Cardiac fibroblast (primary cell): ENCODE measurements around the gene PAX5.

Experiments
- DNase-seq, 2 donors: peaks; one replicate each; pipeline versions ENCODE4 v3.0.0 to v3.0.0-alpha.2; 2010; ENCODE audit warnings: low read depth in 2 of 2
- H3K4me3 ChIP-seq, 2 donors: replicated peaks in 1 of 2; 1 replicate in 1 of 2; 2 replicates in 1 of 2; pipeline ENCODE4 v1.5.1; 2011; ENCODE audit warnings: low read depth in 2 of 2, low read length in 2 of 2, mild to moderate bottlenecking in 2 of 2, moderate library complexity in 1 of 2
- TF ChIP-seq, protein P1 (sequence below): IDR thresholded peaks from one replicate; pipeline ENCODE4 v1.5.1; 2011; ENCODE audit warnings: low read depth, mild to moderate bottlenecking, low read length, inconsistent platforms

Gene PAX5

GRCh38 chr9:36798350-36799065, 235.6 kb downstream of the PAX5 start:
- no peak for DNase-seq
- no peak overlapping the region for H3K4me3 ChIP-seq
- TF ChIP-seq, protein P1, sequence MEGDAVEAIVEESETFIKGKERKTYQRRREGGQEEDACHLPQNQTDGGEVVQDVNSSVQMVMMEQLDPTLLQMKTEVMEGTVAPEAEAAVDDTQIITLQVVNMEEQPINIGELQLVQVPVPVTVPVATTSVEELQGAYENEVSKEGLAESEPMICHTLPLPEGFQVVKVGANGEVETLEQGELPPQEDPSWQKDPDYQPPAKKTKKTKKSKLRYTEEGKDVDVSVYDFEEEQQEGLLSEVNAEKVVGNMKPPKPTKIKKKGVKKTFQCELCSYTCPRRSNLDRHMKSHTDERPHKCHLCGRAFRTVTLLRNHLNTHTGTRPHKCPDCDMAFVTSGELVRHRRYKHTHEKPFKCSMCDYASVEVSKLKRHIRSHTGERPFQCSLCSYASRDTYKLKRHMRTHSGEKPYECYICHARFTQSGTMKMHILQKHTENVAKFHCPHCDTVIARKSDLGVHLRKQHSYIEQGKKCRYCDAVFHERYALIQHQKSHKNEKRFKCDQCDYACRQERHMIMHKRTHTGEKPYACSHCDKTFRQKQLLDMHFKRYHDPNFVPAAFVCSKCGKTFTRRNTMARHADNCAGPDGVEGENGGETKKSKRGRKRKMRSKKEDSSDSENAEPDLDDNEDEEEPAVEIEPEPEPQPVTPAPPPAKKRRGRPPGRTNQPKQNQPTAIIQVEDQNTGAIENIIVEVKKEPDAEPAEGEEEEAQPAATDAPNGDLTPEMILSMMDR = no peak

GRCh38 chr9:36797471-36798220, 236.4 kb downstream of the PAX5 start:
- no peak overlapping the region for H3K4me3 ChIP-seq
- TF ChIP-seq, protein P1 = no peak
- DNase-seq = no peak

GRCh38 chr9:36796671-36797419, 237.2 kb downstream of the PAX5 start:
- TF ChIP-seq, protein P1 = no peak
- no peak for DNase-seq
- H3K4me3 ChIP-seq = no peak overlapping the region

GRCh38 chr9:36794461-36794860, 239.6 kb downstream of the PAX5 start:
- no peak for DNase-seq
- TF ChIP-seq, protein P1 = no peak
- H3K4me3 ChIP-seq = no peak overlapping the region

GRCh38 chr9:36793277-36793676, 240.8 kb downstream of the PAX5 start:
- DNase-seq = no peak
- H3K4me3 ChIP-seq = no peak overlapping the region
- TF ChIP-seq, protein P1 = peak; percentile 31

- no peak overlapping the region for H3K4me3 ChIP-seq
- no peak for DNase-seq
- TF ChIP-seq, protein P1 = no peak
Measured at GRCh38 chr9:36791222-36791950, 242.7 kb downstream of the PAX5 start.
